ENCODE results near the gene NPTX2.

NPTX2 gene

GRCh38 chr7:98619450-98620321 lies 2.6 kb downstream of the NPTX2 start:
- no peak for DNase-seq

GRCh38 chr7:98621573-98622482 lies 4.7 kb downstream of the NPTX2 start:
- DNase-seq, result no peak

GRCh38 chr7:98622926-98623325 lies 5.8 kb downstream of the NPTX2 start:
- no peak for DNase-seq

- DNase-seq, result no peak
These were observed 7.8 kb downstream of the NPTX2 start for GRCh38 chr7:98624846-98625420.

- no peak for DNase-seq
These were observed 9.7 kb downstream of the NPTX2 start for GRCh38 chr7:98626460-98627412.

GRCh38 chr7:98627413-98627790 lies 10.3 kb downstream of the NPTX2 start:
- no peak for DNase-seq

- DNase-seq, result no peak
These were observed 11.3 kb downstream of the NPTX2 start for GRCh38 chr7:98628418-98628817.

GRCh38 chr7:98629001-98629431 lies 11.9 kb downstream of the NPTX2 start:
- no peak for DNase-seq

- no peak for DNase-seq
These were observed 13.1 kb downstream of the NPTX2 start for GRCh38 chr7:98630149-98630548.

- DNase-seq, result no peak
These were observed 13.7 kb downstream of the NPTX2 start for GRCh38 chr7:98630770-98631169.

- DNase-seq, result no peak
These were observed 21.8 kb downstream of the NPTX2 start for GRCh38 chr7:98638853-98639252.

- no peak for DNase-seq
These were observed 23.3 kb downstream of the NPTX2 start for GRCh38 chr7:98640375-98640774.

- DNase-seq, result no peak
These were observed 24.8 kb downstream of the NPTX2 start for GRCh38 chr7:98641646-98642500.

- no peak for DNase-seq
These were observed 26.3 kb downstream of the NPTX2 start for GRCh38 chr7:98643236-98643985.

- no peak for DNase-seq
These were observed 29.4 kb downstream of the NPTX2 start for GRCh38 chr7:98646465-98646864.

GRCh38 chr7:98647326-98647725 lies 30.2 kb downstream of the NPTX2 start:
- DNase-seq, result no peak

- no peak for DNase-seq
These were observed 34.7 kb downstream of the NPTX2 start for GRCh38 chr7:98651760-98652159.

GRCh38 chr7:98653601-98654310 lies 36.7 kb downstream of the NPTX2 start:
- no peak for DNase-seq

- no peak for DNase-seq
These were observed 37.6 kb downstream of the NPTX2 start for GRCh38 chr7:98654524-98655272.

All from stimulated activated CD4-positive, alpha-beta T cell treated with anti-CD3 and anti-CD28 coated beads, Interleukin-4, amount 100 ng/mL, for 1 hour (primary cell).